ENCODE results near the gene TPM3.
"Not testable (repeated sequence)": the region's sequence is repeated elsewhere in the genome, so short reads cannot be mapped to it uniquely, and the experiment has no call there.

DNA sequence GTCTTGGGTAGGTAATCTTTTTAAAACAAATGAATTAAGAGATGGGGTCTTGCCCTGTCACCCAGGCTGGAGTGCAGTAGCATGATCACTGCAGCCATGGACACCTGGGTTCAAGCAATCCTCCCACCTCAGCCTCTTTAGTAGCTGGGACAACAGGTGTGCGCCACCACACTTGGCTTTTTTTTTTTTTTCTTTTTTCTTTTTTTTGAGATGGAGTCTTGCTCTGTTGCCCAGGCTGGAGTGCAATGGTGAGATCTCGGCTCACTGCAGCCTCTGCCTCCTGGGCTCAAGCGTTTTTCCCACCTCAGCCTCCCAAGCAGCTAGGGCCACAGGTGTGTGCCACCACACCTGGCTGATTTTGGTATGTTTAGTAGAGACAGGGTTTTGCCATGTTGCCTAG lies 39.2 kb upstream of the TPM3 start:
- TF ChIP-seq, protein P1, sequence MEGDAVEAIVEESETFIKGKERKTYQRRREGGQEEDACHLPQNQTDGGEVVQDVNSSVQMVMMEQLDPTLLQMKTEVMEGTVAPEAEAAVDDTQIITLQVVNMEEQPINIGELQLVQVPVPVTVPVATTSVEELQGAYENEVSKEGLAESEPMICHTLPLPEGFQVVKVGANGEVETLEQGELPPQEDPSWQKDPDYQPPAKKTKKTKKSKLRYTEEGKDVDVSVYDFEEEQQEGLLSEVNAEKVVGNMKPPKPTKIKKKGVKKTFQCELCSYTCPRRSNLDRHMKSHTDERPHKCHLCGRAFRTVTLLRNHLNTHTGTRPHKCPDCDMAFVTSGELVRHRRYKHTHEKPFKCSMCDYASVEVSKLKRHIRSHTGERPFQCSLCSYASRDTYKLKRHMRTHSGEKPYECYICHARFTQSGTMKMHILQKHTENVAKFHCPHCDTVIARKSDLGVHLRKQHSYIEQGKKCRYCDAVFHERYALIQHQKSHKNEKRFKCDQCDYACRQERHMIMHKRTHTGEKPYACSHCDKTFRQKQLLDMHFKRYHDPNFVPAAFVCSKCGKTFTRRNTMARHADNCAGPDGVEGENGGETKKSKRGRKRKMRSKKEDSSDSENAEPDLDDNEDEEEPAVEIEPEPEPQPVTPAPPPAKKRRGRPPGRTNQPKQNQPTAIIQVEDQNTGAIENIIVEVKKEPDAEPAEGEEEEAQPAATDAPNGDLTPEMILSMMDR (IDR thresholded peaks at IDR 0.05): not testable (repeated sequence)
- TF ChIP-seq POLR2A (IDR thresholded peaks at IDR 0.05): not testable (repeated sequence)

All from adrenal gland (tissue), 5 donors.